ENCODE results near the gene SCAP. TPM values are rescaled to one million over a fixed set of nuclear protein-coding genes. Genes with fewer than 3 reads are reported as not detected.

SCAP gene
- total and polyA plus RNA-seq, 2 of the 13 experiments (the other 11 are each of a cell fraction or from before 2014, with no cell fraction given) = 40.4 to 53.3 TPM

- no peak for ATAC-seq
- Histone ChIP-seq H3K4me3 (replicated peaks in 1 of 3; ENCODE audit: insufficient read depth in 1 of 3, low read depth in 2 of 3, low read length in 3 of 3) (no peak overlapping the region), H3K36me3 (replicated peaks in 1 of 2; ENCODE audit: control insufficient read depth in 1 of 2, insufficient read depth in 2 of 2, low read length in 2 of 2) (peaks cover 54 to 77% of the 10 kb centered on the region in 2 experiments), H3K4me2 (ENCODE audit: low read depth, low read length) (no peak overlapping the region), H2AFZ (ENCODE audit: low read length) (no peak overlapping the region), H3K27ac (ENCODE audit: extremely low read length, insufficient read depth, low read length) (no peak overlapping the region), H3K79me2 (ENCODE audit: insufficient read depth, low read length) (no peaks in the 10 kb centered on the region), H3K9me3 (ENCODE audit: low read length) (no peaks in the 10 kb centered on the region), H4K20me1 (ENCODE audit: insufficient read depth, low read length) (peaks cover 9% of the 10 kb centered on the region), H3K27me3 (ENCODE audit: control insufficient read depth in 1 of 2, insufficient read depth in 2 of 2, low read length in 2 of 2) (no peaks in the 10 kb centered on the region), H3K4me1 (ENCODE audit: insufficient read depth, low read length) (peaks cover 18% of the 10 kb centered on the region), H3K9ac (ENCODE audit: insufficient read depth, low read depth, low read length) (no peak overlapping the region)
- WGBS (ENCODE audit: low lambda C conversion rate) = 70% methylated on average over 6 of the region's 10 CpGs
- CTCF ChIA-PET (ENCODE audit: low intra/inter-chr PET ratio, low total read pairs) = no interaction called here
- no peak for DNase-seq (ENCODE audit: low spot score)
- intact Hi-C loops (cut with micrococcal nuclease; ENCODE audit: unreplicated experiment) = no loop called here
- BruUV-seq (replicated peaks) = no TSS peak
- no peak for FAIRE-seq
- in situ Hi-C loops (cut with HindIII; ENCODE audit: extremely low pct_ligation_motif_present, low pct_unique_long_range_greater_than_20kb) = no loop called here
- POLR2A ChIA-PET = no interaction called here
- no peak for TF ChIP-seq ZBTB8A (CRISPR knock-in tag; IDR thresholded peaks at IDR 0.05; ENCODE audit: borderline replicate concordance, low read depth)
- no peak for TF ChIP-seq TBX2 (CRISPR knock-in tag; IDR thresholded peaks at IDR 0.05; ENCODE audit: borderline replicate concordance)
- no peak for TF ChIP-seq ZMYM4 (CRISPR knock-in tag; IDR thresholded peaks at IDR 0.05)
- no peak for TF ChIP-seq RFX3 (CRISPR knock-in tag; IDR thresholded peaks at IDR 0.05)
- TF ChIP-seq, protein P1, sequence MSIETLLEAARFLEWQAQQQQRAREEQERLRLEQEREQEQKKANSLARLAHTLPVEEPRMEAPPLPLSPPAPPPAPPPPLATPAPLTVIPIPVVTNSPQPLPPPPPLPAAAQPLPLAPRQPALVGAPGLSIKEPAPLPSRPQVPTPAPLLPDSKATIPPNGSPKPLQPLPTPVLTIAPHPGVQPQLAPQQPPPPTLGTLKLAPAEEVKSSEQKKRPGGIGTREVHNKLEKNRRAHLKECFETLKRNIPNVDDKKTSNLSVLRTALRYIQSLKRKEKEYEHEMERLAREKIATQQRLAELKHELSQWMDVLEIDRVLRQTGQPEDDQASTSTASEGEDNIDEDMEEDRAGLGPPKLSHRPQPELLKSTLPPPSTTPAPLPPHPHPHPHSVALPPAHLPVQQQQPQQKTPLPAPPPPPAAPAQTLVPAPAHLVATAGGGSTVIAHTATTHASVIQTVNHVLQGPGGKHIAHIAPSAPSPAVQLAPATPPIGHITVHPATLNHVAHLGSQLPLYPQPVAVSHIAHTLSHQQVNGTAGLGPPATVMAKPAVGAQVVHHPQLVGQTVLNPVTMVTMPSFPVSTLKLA (IDR thresholded peaks at IDR 0.05) = no peak
- TF ChIP-seq KMT2A (CRISPR knock-in tag; IDR thresholded peaks at IDR 0.05) = no peak
- TF ChIP-seq ASH2L (IDR thresholded peaks at IDR 0.05; ENCODE audit: insufficient read length, low read depth, low read length) = no peak
- no peak for TF ChIP-seq ONECUT2 (CRISPR knock-in tag; IDR thresholded peaks at IDR 0.05)
- TF ChIP-seq HMG20A (CRISPR knock-in tag; IDR thresholded peaks at IDR 0.05; ENCODE audit: borderline replicate concordance) = no peak
- TF ChIP-seq PHF8 (CRISPR knock-in tag; IDR thresholded peaks at IDR 0.05) = no peak
- TF ChIP-seq, protein P2, sequence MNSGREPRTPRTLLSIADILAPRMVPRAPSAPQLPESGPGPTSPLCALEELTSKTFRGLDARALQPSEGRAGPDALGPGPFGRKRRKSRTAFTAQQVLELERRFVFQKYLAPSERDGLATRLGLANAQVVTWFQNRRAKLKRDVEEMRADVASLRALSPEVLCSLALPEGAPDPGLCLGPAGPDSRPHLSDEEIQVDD (CRISPR knock-in tag; IDR thresholded peaks at IDR 0.05; ENCODE audit: borderline replicate concordance) = no peak
- no peak for TF ChIP-seq ZBTB39 (CRISPR knock-in tag; IDR thresholded peaks at IDR 0.05)
- TF ChIP-seq ZNF83 (CRISPR knock-in tag; IDR thresholded peaks at IDR 0.05; ENCODE audit: borderline replicate concordance) = no peak
- TF ChIP-seq, protein P3, sequence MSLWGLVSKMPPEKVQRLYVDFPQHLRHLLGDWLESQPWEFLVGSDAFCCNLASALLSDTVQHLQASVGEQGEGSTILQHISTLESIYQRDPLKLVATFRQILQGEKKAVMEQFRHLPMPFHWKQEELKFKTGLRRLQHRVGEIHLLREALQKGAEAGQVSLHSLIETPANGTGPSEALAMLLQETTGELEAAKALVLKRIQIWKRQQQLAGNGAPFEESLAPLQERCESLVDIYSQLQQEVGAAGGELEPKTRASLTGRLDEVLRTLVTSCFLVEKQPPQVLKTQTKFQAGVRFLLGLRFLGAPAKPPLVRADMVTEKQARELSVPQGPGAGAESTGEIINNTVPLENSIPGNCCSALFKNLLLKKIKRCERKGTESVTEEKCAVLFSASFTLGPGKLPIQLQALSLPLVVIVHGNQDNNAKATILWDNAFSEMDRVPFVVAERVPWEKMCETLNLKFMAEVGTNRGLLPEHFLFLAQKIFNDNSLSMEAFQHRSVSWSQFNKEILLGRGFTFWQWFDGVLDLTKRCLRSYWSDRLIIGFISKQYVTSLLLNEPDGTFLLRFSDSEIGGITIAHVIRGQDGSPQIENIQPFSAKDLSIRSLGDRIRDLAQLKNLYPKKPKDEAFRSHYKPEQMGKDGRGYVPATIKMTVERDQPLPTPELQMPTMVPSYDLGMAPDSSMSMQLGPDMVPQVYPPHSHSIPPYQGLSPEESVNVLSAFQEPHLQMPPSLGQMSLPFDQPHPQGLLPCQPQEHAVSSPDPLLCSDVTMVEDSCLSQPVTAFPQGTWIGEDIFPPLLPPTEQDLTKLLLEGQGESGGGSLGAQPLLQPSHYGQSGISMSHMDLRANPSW (CRISPR knock-in tag; IDR thresholded peaks at IDR 0.05; ENCODE audit: borderline replicate concordance) = no peak
- no peak for TF ChIP-seq PBX3 (CRISPR knock-in tag; IDR thresholded peaks at IDR 0.05; ENCODE audit: borderline replicate concordance)
- no peak for TF ChIP-seq ZNF44 (CRISPR knock-in tag; IDR thresholded peaks at IDR 0.05)
- TF ChIP-seq SP140L (CRISPR knock-in tag; IDR thresholded peaks at IDR 0.05; ENCODE audit: borderline replicate concordance) = no peak
- no peak for TF ChIP-seq CC2D1A (CRISPR knock-in tag; IDR thresholded peaks at IDR 0.05)
- no peak for TF ChIP-seq FIP1L1 (IDR thresholded peaks at IDR 0.05; ENCODE audit: borderline replicate concordance, insufficient read depth, low read depth, low read length)
These were observed 65.4 kb downstream of the SCAP start for GRCh38 chr3:47410417-47410720.

All from HepG2 (cell line).